Osteocyte (in vitro differentiated cells): ENCODE results near the gene SRGAP1. TPM values are rescaled to one million over a fixed set of nuclear protein-coding genes. Genes with fewer than 3 reads are reported as not detected.

ENCODE experiments used
- DNase-seq: peaks from one replicate; pipeline ENCODE4 v3.0.0; 2021; ENCODE audit warnings: mixed read lengths; ENCODE audit not compliant: unreplicated experiment; ENCODE audit errors: extremely low spot score
- H3K27ac Mint-ChIP-seq: one replicate; pipeline ENCODE4 v1.8.0; 2021; ENCODE audit warnings: mild to moderate bottlenecking, mixed read lengths; ENCODE audit not compliant: unreplicated experiment
- H3K27me3 Mint-ChIP-seq: one replicate; pipeline ENCODE4 v1.8.0; 2021; ENCODE audit warnings: mixed read lengths; ENCODE audit not compliant: unreplicated experiment
- H3K36me3 Mint-ChIP-seq: one replicate; pipeline ENCODE4 v1.8.0; 2021; ENCODE audit warnings: mixed read lengths; ENCODE audit not compliant: unreplicated experiment
- H3K4me1 Mint-ChIP-seq: one replicate; pipeline ENCODE4 v1.8.0; 2021; ENCODE audit warnings: mixed read lengths; ENCODE audit not compliant: unreplicated experiment
- H3K4me3 Mint-ChIP-seq: one replicate; pipeline ENCODE4 v1.8.0; 2021; ENCODE audit warnings: mild to moderate bottlenecking, moderate library complexity, mixed read lengths; ENCODE audit not compliant: unreplicated experiment
- H3K9me3 Mint-ChIP-seq: one replicate; pipeline ENCODE4 v1.8.0; 2021; ENCODE audit warnings: mixed read lengths; ENCODE audit not compliant: unreplicated experiment
- CTCF ChIP-seq: fragments of 200-600 bp; sonication (generic); IDR thresholded peaks from 2 replicates; pipeline ENCODE4 v1.5.0; 2021; ENCODE audit warnings: antibody characterized with exemption, mild to moderate bottlenecking, moderate library complexity
- total RNA-seq: library from RNA; stranded (reverse); gene quantifications from 2 replicates; pipeline ENCODE4 v1.2.1, GENCODE V29; 2021

SRGAP1 gene
- total RNA-seq, 1 donor from 2014 or later: 11.0 TPM

GRCh38 chr12:63994704-63995103, 150.2 kb downstream of the SRGAP1 start:
- Mint-ChIP-seq H3K4me1 (peaks cover 8% of the 10 kb centered on the region), H3K9me3 (no peaks in the 10 kb centered on the region), H3K4me3 (no peak overlapping the region), H3K36me3 (peaks cover 26% of the 10 kb centered on the region), H3K27ac (no peak overlapping the region), H3K27me3 (no peaks in the 10 kb centered on the region)
- no peak for DNase-seq
- no peak for TF ChIP-seq CTCF

DNA sequence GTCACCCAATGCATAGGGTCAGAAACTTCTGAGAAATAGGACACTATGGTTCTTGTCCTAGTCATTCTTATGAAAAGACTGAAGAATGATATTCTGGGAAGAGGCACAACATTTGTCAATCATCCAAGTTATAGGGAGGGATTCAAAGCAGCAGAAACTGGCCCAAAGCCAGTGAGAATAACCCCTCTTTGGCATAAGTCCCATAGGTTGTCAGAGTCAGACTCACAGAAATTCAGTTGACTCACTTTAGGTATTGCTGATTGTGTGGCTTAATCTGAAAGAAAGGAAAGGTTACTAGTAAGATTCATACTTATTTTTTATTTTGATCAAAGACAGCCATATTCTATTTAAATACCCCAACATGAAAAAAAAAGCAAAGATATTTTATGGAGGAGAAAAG, 151.0 kb downstream of the SRGAP1 start:
- Mint-ChIP-seq H3K4me1 (peaks cover 5% of the 10 kb centered on the region), H3K9me3 (no peaks in the 10 kb centered on the region), H3K27ac (no peak overlapping the region), H3K36me3 (peaks cover 25% of the 10 kb centered on the region), H3K4me3 (no peak overlapping the region), H3K27me3 (no peaks in the 10 kb centered on the region)
- TF ChIP-seq CTCF: no peak
- DNase-seq: no peak

DNA sequence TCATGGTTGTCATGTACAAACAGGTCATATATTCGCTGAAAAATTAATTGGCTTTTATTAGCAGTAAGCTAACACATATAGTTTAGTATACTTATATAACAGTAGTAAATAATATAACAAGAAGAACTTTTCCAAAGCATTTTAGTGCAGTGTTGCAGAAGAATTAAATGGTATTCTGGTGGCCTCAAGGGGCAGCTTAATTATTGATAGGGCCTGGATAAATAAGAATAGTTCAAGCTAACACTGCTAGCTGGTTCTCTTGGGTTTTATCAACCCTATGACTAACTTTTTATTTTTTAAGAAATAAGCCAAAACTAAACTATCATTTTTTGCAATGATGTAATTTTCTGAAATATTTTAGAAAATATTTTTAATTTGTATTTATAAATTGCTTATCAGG, 152.1 kb downstream of the SRGAP1 start:
- Mint-ChIP-seq H3K36me3 (peaks cover 23% of the 10 kb centered on the region), H3K4me1 (peaks cover 3% of the 10 kb centered on the region), H3K27ac (no peak overlapping the region), H3K9me3 (no peaks in the 10 kb centered on the region), H3K27me3 (no peaks in the 10 kb centered on the region), H3K4me3 (no peak overlapping the region)
- DNase-seq: no peak
- TF ChIP-seq CTCF: no peak

DNA sequence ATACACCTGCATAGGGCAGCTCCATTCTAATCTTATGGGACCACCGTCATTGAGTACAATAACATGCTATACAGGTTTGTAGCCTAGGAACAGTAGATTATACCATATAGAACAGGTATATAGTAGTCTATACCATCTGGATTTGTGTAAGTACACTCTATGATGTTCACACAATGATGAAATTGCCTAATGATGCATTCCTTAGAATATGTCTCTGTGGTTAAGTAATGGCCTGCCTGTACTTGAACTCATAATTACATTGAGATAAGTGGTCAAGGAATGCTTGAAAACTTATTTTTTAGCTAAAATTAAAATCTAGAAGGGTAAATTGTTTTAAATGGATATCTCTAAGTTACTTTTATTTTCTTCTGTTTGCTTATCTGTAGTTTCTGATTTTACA, 152.7 kb downstream of the SRGAP1 start:
- DNase-seq: no peak
- H3K27ac Mint-ChIP-seq: no peak overlapping the region
- no peak overlapping the region for H3K4me3 Mint-ChIP-seq
- no peaks in the 10 kb centered on the region for H3K27me3 Mint-ChIP-seq
- H3K36me3 Mint-ChIP-seq: peaks cover 24% of the 10 kb centered on the region
- H3K4me1 Mint-ChIP-seq: peaks cover 3% of the 10 kb centered on the region
- no peaks in the 10 kb centered on the region for H3K9me3 Mint-ChIP-seq
- TF ChIP-seq CTCF: no peak

- no peak for TF ChIP-seq CTCF
- Mint-ChIP-seq H3K4me1 (peaks cover 3% of the 10 kb centered on the region), H3K27me3 (no peaks in the 10 kb centered on the region), H3K36me3 (peaks cover 26% of the 10 kb centered on the region), H3K9me3 (peaks cover 4% of the 10 kb centered on the region), H3K27ac (no peak overlapping the region), H3K4me3 (no peak overlapping the region)
- no peak for DNase-seq
These were observed 154.1 kb downstream of the SRGAP1 start for GRCh38 chr12:63998584-63998983.
